GM12878 (cell line): ENCODE data around the gene EPHA4. TPM values are rescaled to one million over a fixed set of nuclear protein-coding genes. Genes with fewer than 3 reads are reported as not detected.
A peak's percentile ranks its signal among the peaks of the same experiment; 100 is the strongest.

ENCODE experiments used
- ATAC-seq: fragments of 200-7000 bp; cut with Tn5 transposase; 3 replicates; pipeline ENCODE4 v1.9.1; 2020; ENCODE audit warnings: mild to moderate bottlenecking, moderate library complexity
- BruUV-seq: library from RNA; stranded (reverse); fragments of 400-500 nt; replicated peaks from 2 replicates; lab custom pipeline; 2021; lab: Mats Ljungman, UMichigan
- CTCF ChIA-PET: fragments of 300-600 bp; sonication (Branson Sonifier 250); formaldehyde crosslinking; extraction: SDS; loops from one replicate; lab custom pipeline; 2021; ENCODE audit warnings: inconsistent platforms; lab: Yijun Ruan, JAX
- POLR2A ChIA-PET: fragments of 350-600 bp; formaldehyde crosslinking; extraction: SDS; loops from one replicate; lab custom pipeline; 2021; ENCODE audit warnings: inconsistent platforms; lab: Charles Lee
- RAD21 ChIA-PET: fragments of 300-600 bp; sonication (Branson Sonifier 250); formaldehyde crosslinking; loops from one replicate; lab custom pipeline; 2023; ENCODE audit warnings: antibody characterized with exemption; ENCODE audit not compliant: unreplicated experiment; lab: Charles Lee
- SMC1A ChIA-PET: fragments of 300-600 bp; sonication (Branson Sonifier 250); formaldehyde crosslinking; loops from one replicate; lab custom pipeline; 2023; ENCODE audit not compliant: unreplicated experiment, uncharacterized antibody; lab: Charles Lee
- DNase-seq: peaks from one replicate; pipeline ENCODE4 v3.0.0-alpha.2; 2011; ENCODE audit warnings: low read depth, low spot score
- FAIRE-seq: peaks from 3 replicates; lab custom pipeline; 2011; peaks lifted over from hg19 to GRCh38; lab: Jason Lieb, UNC
- H2AFZ ChIP-seq: 2 replicates; pipeline ENCODE4 v1.6.0; 2011; ENCODE audit warnings: low read depth, low read length, control low read depth; ENCODE audit not compliant: control insufficient read depth
- H3K27ac ChIP-seq: 2 replicates; pipeline ENCODE4 v1.5.1; 2011; ENCODE audit warnings: control low read depth; ENCODE audit not compliant: control insufficient read depth, insufficient read depth
- H3K27me3 ChIP-seq, 2 experiments: replicated peaks in 1 of 2; 2 replicates each; pipeline versions ENCODE4 v1.6.0 to v1.6.1; 2011; ENCODE audit warnings: low read length in 1 of 2; ENCODE audit not compliant: control insufficient read depth in 2 of 2, insufficient read depth in 2 of 2
- H3K36me3 ChIP-seq, 2 experiments: 2 replicates each; pipeline ENCODE4 v1.5.1; 2011; ENCODE audit warnings: low read length in 1 of 2; ENCODE audit not compliant: control insufficient read depth in 2 of 2, insufficient read depth in 2 of 2
- H3K4me1 ChIP-seq: 2 replicates; pipeline ENCODE4 v1.6.1; 2011; ENCODE audit warnings: mild to moderate bottlenecking, low read length, moderate library complexity, mixed read lengths; ENCODE audit not compliant: control insufficient read depth, insufficient read depth
- H3K4me2 ChIP-seq: 2 replicates; pipeline ENCODE4 v1.6.0; 2011; ENCODE audit warnings: control low read depth; ENCODE audit not compliant: control insufficient read depth, insufficient read depth
- H3K4me3 ChIP-seq: fragments of 200-600 bp; sonication (generic); 2 replicates; pipeline ENCODE4 v1.5.1; 2016
- H3K79me2 ChIP-seq: 2 replicates; pipeline ENCODE4 v1.6.0; 2011; ENCODE audit warnings: low read length; ENCODE audit not compliant: control insufficient read depth, insufficient read depth
- H3K9ac ChIP-seq: 2 replicates; pipeline ENCODE4 v1.8.0; 2011; ENCODE audit warnings: low read length, control low read depth, mixed read lengths; ENCODE audit not compliant: control insufficient read depth, insufficient read depth
- H3K9me3 ChIP-seq: replicated peaks from 3 replicates; pipeline ENCODE4 v1.5.1; 2011; ENCODE audit warnings: mild to moderate bottlenecking, low read length; ENCODE audit not compliant: control insufficient read depth, insufficient read depth
- H4K20me1 ChIP-seq: 2 replicates; pipeline ENCODE4 v1.6.0; 2011; ENCODE audit not compliant: control insufficient read depth, insufficient read depth
- BHLHE40 ChIP-seq, 2 experiments: fragments of 450-650 bp in 1 of 2; IDR thresholded peaks; 2 replicates each; pipeline ENCODE4 v1.6.1; 2011 to 2017; ENCODE audit warnings: low read depth in 2 of 2, borderline replicate concordance in 1 of 2, improper control_type of control experiment in 1 of 2, low read length in 1 of 2, mild to moderate bottlenecking in 1 of 2
- CHD2 ChIP-seq: IDR thresholded peaks from 2 replicates; pipeline ENCODE4 v1.6.1; 2011; ENCODE audit warnings: low read depth, low read length, improper control_type of control experiment, borderline replicate concordance
- DPF2 ChIP-seq: fragments of 450-650 bp; IDR thresholded peaks from 2 replicates; pipeline ENCODE4 v1.6.1; 2017; ENCODE audit warnings: mild to moderate bottlenecking
- EP300 ChIP-seq, 2 experiments: fragments of 150-350 bp in 1 of 2; IDR thresholded peaks; 2 replicates each; pipeline ENCODE4 v1.6.1; 2011 to 2012; ENCODE audit warnings: low read depth in 2 of 2, low read length in 2 of 2, borderline replicate concordance in 1 of 2, improper control_type of control experiment in 1 of 2, inconsistent platforms in 1 of 2; ENCODE audit not compliant: control insufficient read depth in 1 of 2
- ESRRA ChIP-seq: IDR thresholded peaks from 2 replicates; pipeline ENCODE4 v1.6.1; 2012; ENCODE audit warnings: mild to moderate bottlenecking, low read length, improper control_type of control experiment
- IKZF1 ChIP-seq: fragments of 450-650 bp; conservative IDR thresholded peaks from 2 replicates; pipeline ENCODE4 v1.6.1; 2017; ENCODE audit warnings: antibody characterized with exemption, mild to moderate bottlenecking
- NFYA ChIP-seq: IDR thresholded peaks from 2 replicates; pipeline ENCODE4 v1.6.1; 2011; ENCODE audit warnings: low read depth, mild to moderate bottlenecking, low read length, improper control_type of control experiment, borderline replicate concordance
- RAD21 ChIP-seq: IDR thresholded peaks from 2 replicates; pipeline ENCODE4 v1.6.1; 2011; ENCODE audit warnings: mild to moderate bottlenecking, low read depth, low read length, moderate library complexity; ENCODE audit not compliant: insufficient read depth
- RB1 ChIP-seq: fragments of 450-650 bp; formaldehyde crosslinking; IDR thresholded peaks from 2 replicates; pipeline ENCODE4 v1.6.1; 2017; ENCODE audit warnings: mild to moderate bottlenecking, borderline replicate concordance
- RUNX3 ChIP-seq: IDR thresholded peaks from 2 replicates; pipeline ENCODE4 v1.6.1; 2012; ENCODE audit warnings: low read length, inconsistent platforms
- TCF7 ChIP-seq: IDR thresholded peaks from 2 replicates; pipeline ENCODE4 v1.6.1; 2014; ENCODE audit warnings: antibody characterized with exemption, borderline replicate concordance
- WGBS: methylation state at CpG from one replicate; pipeline ENCODE4 v1.1.6; 2016; ENCODE audit warnings: low lambda C conversion rate; ENCODE audit not compliant: insufficient replicate concordance, insufficient coverage; ENCODE audit errors: missing lambda C conversion rate; 5-methylcytosine and 5-hydroxymethylcytosine counted together
- in situ Hi-C: fragments of 300-500 bp; cut with MboI; formaldehyde crosslinking; loops from 9 replicates; pipeline ENCODE4 v1.14.3; 2018; ENCODE audit warnings: mixed read lengths
- intact Hi-C: fragments of 100-400 bp; cut with micrococcal nuclease; formaldehyde crosslinking; loops from one replicate; pipeline ENCODE4 v1.14.2; 2022; ENCODE audit not compliant: unreplicated experiment
- polyA plus RNA-seq, 11 experiments: library from polyadenylated mRNA; depleted of rRNA in 4 of 11; unstranded in 6 of 11; stranded (reverse) in 5 of 11; fragments of >200 nt; fragmentation: Nextera tagmentation in 4 of 11; fragmentation: Illumina TruSeq in 1 of 11; extraction: Ambion mirVana in 4 of 11; extraction: Trizol in 1 of 11; gene quantifications; 1 replicate in 1 of 11; 2 replicates in 10 of 11; pipeline versions ENCODE4 v1.2.1 to v1.2.3, GENCODE V29; 2011 to 2016; ENCODE audit warnings: inconsistent platforms in 2 of 11, missing spikeins in 2 of 11, low read depth in 1 of 11
- total RNA-seq, 4 experiments: library from RNA; depleted of rRNA in 3 of 4; stranded (reverse); fragments of >200 nt in 3 of 4; fragmentation: Illumina TruSeq in 1 of 4; extraction: Trizol in 1 of 4; gene quantifications; 2 replicates each; pipeline versions ENCODE4 v1.2.1 to v1.2.3, GENCODE V29; 2013 to 2021
- TF ChIP-seq, protein P1 (sequence below): fragments of 450-650 bp; IDR thresholded peaks from 2 replicates; pipeline ENCODE4 v1.6.1; 2017; ENCODE audit warnings: mild to moderate bottlenecking, moderate library complexity
- TF ChIP-seq, protein P2 (sequence below): fragments of 450-650 bp; formaldehyde crosslinking; IDR thresholded peaks from 2 replicates; pipeline ENCODE4 v1.4.0; 2022; ENCODE audit warnings: mild to moderate bottlenecking, moderate library complexity
- TF ChIP-seq, protein P3 (sequence below): fragments of 450-650 bp; IDR thresholded peaks from 2 replicates; pipeline ENCODE4 v1.6.1; 2016; ENCODE audit warnings: mild to moderate bottlenecking

EPHA4 gene
- total and polyA plus RNA-seq, 10 of the 15 experiments (the other 5 are each of a cell fraction or from before 2014, with no cell fraction given) = 0.06 to 1.5 (median 0.33) TPM; not detected in 1

DNA sequence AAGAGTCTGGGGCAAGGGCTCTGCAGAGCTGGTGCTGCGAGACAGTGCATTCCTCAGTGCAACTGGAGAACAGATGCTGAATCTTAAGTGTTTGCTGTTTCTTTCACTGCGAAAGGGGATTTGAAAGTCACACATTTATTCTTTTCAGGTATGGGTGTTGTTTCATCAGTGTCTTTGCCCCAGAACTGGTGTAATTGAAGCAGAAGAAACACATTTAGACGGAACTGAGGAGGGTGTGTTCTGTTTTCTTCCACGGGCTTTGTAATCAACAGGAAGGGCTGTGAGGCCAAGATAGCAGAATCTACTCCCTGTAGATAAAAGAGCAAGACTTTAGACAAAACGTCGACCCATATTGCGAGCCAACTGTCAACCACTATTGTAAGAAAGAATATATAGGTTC is 151.9 kb downstream of the EPHA4 start:
- Histone ChIP-seq H3K27me3 (no peaks in the 10 kb centered on the region; a peak in 1 of 4 replicates), H3K4me3 (no peak overlapping the region), H3K9ac (no peak overlapping the region), H3K27ac (no peak overlapping the region), H3K79me2 (no peaks in the 10 kb centered on the region), H3K4me1 (no peaks in the 10 kb centered on the region), H3K36me3 (no peaks in the 10 kb centered on the region), H2AFZ (no peak overlapping the region), H3K4me2 (no peak overlapping the region), H4K20me1 (no peaks in the 10 kb centered on the region), H3K9me3 (no peaks in the 10 kb centered on the region)
- ATAC-seq (peak; percentile 85), FAIRE-seq (no peak), DNase-seq (peak; percentile 12)
- ChIA-PET POLR2A (no interaction called here), RAD21 (no interaction called here), SMC1A (interaction anchor here (1.1 kb wide), 1 partner anchor 11 kb away, joined by 3 read pairs; no protein-coding TSS in a partner anchor), CTCF (no interaction called here)
- no TSS peak for BruUV-seq
- WGBS = 2% methylated on average over 7 of the region's 7 CpGs
- intact Hi-C loops = no loop called here
- in situ Hi-C loops = no loop called here
- no peak for TF ChIP-seq BHLHE40 (IDR thresholded peaks at IDR 0.05; ENCODE audit: borderline replicate concordance in 1 of 2, low read depth in 2 of 2, low read length in 1 of 2)
- TF ChIP-seq, protein P1, sequence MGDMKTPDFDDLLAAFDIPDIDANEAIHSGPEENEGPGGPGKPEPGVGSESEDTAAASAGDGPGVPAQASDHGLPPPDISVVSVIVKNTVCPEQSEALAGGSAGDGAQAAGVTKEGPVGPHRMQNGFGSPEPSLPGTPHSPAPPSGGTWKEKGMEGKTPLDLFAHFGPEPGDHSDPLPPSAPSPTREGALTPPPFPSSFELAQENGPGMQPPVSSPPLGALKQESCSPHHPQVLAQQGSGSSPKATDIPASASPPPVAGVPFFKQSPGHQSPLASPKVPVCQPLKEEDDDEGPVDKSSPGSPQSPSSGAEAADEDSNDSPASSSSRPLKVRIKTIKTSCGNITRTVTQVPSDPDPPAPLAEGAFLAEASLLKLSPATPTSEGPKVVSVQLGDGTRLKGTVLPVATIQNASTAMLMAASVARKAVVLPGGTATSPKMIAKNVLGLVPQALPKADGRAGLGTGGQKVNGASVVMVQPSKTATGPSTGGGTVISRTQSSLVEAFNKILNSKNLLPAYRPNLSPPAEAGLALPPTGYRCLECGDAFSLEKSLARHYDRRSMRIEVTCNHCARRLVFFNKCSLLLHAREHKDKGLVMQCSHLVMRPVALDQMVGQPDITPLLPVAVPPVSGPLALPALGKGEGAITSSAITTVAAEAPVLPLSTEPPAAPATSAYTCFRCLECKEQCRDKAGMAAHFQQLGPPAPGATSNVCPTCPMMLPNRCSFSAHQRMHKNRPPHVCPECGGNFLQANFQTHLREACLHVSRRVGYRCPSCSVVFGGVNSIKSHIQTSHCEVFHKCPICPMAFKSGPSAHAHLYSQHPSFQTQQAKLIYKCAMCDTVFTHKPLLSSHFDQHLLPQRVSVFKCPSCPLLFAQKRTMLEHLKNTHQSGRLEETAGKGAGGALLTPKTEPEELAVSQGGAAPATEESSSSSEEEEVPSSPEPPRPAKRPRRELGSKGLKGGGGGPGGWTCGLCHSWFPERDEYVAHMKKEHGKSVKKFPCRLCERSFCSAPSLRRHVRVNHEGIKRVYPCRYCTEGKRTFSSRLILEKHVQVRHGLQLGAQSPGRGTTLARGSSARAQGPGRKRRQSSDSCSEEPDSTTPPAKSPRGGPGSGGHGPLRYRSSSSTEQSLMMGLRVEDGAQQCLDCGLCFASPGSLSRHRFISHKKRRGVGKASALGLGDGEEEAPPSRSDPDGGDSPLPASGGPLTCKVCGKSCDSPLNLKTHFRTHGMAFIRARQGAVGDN = no peak
- peak in 1 of 2 experiments; percentile 60; a peak in 1 of 4 replicates for TF ChIP-seq EP300 (IDR thresholded peaks at IDR 0.05; ENCODE audit: borderline replicate concordance in 1 of 2, control insufficient read depth in 1 of 2, low read depth in 2 of 2, low read length in 2 of 2)
- no peak for TF ChIP-seq RUNX3
- TF ChIP-seq, protein P2, sequence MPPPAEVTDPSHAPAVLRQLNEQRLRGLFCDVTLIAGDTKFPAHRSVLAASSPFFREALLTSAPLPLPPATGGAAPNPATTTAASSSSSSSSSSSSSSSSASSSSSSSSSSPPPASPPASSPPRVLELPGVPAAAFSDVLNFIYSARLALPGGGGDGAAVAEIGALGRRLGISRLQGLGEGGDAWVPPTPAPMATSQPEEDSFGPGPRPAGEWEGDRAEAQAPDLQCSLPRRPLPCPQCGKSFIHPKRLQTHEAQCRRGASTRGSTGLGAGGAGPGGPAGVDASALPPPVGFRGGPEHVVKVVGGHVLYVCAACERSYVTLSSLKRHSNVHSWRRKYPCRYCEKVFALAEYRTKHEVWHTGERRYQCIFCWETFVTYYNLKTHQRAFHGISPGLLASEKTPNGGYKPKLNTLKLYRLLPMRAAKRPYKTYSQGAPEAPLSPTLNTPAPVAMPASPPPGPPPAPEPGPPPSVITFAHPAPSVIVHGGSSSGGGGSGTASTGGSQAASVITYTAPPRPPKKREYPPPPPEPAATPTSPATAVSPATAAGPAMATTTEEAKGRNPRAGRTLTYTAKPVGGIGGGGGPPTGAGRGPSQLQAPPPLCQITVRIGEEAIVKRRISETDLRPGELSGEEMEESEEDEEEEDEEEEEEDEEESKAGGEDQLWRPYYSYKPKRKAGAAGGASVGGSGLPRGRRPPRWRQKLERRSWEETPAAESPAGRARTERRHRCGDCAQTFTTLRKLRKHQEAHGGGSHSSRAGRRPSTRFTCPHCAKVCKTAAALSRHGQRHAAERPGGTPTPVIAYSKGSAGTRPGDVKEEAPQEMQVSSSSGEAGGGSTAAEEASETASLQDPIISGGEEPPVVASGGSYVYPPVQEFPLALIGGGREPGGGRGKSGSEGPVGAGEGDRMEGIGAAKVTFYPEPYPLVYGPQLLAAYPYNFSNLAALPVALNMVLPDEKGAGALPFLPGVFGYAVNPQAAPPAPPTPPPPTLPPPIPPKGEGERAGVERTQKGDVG (CRISPR knock-in tag) = no peak
- TF ChIP-seq DPF2 = peak; percentile 64; the same call in 1 of the 2 replicates
- no peak for TF ChIP-seq RB1
- TF ChIP-seq RAD21 = no peak
- TF ChIP-seq, protein P3, sequence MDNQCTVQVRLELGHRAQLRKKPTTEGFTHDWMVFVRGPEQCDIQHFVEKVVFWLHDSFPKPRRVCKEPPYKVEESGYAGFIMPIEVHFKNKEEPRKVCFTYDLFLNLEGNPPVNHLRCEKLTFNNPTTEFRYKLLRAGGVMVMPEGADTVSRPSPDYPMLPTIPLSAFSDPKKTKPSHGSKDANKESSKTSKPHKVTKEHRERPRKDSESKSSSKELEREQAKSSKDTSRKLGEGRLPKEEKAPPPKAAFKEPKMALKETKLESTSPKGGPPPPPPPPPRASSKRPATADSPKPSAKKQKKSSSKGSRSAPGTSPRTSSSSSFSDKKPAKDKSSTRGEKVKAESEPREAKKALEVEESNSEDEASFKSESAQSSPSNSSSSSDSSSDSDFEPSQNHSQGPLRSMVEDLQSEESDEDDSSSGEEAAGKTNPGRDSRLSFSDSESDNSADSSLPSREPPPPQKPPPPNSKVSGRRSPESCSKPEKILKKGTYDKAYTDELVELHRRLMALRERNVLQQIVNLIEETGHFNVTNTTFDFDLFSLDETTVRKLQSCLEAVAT = no peak
- TF ChIP-seq ESRRA = no peak
- TF ChIP-seq TCF7 = no peak
- TF ChIP-seq NFYA = no peak
- no peak; the same call in 1 of the 2 replicates for TF ChIP-seq CHD2
- 0 out of 2 replicates have a peak, but pooled peaks have one; percentile 17 for TF ChIP-seq IKZF1
